Fibroblast of villous mesenchyme (primary cell): Measurements from ENCODE around the gene SOX6. TPM values are rescaled to one million over a fixed set of nuclear protein-coding genes. Genes with fewer than 3 reads are reported as not detected.

Experiments used
- DNase-seq: peaks from one replicate; pipeline ENCODE4 v3.0.0-alpha.2; 2010; ENCODE audit warnings: low read depth
- H3K4me3 ChIP-seq: 2 replicates; pipeline ENCODE4 v1.5.1; 2011; ENCODE audit warnings: low read depth, mild to moderate bottlenecking, low read length
- total RNA-seq: library from RNA; depleted of rRNA; stranded (reverse); fragments of >200 nt; gene quantifications from 2 replicates; pipeline ENCODE4 v1.2.3, GENCODE V29; 2012
- TF ChIP-seq, protein P1 (sequence below): IDR thresholded peaks from 2 replicates; pipeline ENCODE4 v1.5.1; 2012; ENCODE audit warnings: low read depth, mild to moderate bottlenecking, low read length; ENCODE audit not compliant: insufficient read depth

Gene SOX6
- total RNA-seq, 1 donor, result 22.0 TPM

DNA sequence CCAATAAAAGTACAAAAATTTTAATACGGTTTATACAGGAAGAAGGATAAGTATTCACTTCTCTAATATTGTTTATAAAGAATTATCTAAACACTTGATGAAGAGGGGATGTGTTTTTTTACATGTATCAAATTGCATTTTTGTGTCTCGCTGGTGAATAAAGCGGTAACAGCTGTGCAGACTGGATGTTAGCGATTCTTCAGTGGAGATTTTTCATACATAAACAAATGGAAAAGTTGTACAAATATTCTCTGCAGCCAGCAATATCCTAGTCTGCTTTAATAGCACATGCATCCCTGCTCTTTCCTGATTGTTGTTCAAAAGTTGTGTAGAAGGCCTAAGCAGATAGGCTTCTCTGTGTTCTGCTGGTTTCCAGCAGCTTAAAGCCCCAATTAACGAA lies 369.3 kb downstream of the SOX6 start:
- H3K4me3 ChIP-seq, result no peak overlapping the region
- DNase-seq, result no peak
- TF ChIP-seq, protein P1, sequence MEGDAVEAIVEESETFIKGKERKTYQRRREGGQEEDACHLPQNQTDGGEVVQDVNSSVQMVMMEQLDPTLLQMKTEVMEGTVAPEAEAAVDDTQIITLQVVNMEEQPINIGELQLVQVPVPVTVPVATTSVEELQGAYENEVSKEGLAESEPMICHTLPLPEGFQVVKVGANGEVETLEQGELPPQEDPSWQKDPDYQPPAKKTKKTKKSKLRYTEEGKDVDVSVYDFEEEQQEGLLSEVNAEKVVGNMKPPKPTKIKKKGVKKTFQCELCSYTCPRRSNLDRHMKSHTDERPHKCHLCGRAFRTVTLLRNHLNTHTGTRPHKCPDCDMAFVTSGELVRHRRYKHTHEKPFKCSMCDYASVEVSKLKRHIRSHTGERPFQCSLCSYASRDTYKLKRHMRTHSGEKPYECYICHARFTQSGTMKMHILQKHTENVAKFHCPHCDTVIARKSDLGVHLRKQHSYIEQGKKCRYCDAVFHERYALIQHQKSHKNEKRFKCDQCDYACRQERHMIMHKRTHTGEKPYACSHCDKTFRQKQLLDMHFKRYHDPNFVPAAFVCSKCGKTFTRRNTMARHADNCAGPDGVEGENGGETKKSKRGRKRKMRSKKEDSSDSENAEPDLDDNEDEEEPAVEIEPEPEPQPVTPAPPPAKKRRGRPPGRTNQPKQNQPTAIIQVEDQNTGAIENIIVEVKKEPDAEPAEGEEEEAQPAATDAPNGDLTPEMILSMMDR, result no peak

DNA sequence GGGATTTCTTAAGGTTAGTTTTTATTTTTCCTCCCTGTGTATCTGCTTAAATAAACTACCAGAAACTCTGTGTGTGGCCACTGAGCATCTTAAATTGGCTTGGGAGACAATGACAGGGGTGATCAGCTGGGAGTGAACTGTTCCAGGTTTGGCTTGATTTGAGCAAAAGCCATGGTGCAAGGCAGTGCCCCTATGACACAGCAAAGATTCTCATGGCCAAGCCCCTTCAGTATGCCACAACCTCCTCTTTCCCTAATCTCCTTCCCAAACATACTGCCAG lies 370.5 kb downstream of the SOX6 start:
- TF ChIP-seq, protein P1, result no peak
- no peak for DNase-seq
- H3K4me3 ChIP-seq, result no peak overlapping the region

DNA sequence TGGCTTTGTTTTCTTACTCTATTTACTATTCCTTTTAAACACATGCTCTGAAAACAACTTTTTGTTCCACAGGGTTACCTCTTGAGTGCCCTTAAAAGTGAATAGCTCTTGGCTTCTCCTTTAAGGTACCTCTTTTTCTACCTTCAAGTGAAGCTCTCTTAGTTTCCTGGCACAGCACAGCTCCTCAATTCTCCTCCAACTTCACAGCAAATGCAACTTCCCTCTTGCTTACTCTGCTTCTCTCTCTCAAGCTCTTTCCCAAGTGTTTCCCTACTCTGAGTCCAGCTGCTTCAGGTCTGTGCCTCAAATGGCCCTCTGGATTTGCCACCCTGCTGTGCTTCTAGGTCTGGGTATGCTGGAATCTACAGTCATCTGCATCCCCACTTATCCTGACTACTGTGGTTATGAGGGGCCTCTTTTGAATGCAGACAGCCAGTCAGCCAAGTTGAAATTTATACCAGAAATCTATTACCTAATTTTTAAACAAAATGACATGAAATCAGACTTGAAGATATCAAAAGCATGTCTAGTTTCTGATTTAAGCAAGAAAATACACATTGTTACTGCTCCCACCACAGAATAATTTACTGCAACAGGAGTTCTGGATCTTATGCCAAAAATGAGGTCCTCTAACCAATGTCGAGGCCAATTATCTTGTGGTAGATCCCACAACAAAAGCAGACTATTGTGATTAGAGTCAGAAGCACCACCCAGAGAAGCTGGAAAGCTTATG lies 371.1 kb downstream of the SOX6 start:
- TF ChIP-seq, protein P1, result no peak
- no peak for DNase-seq
- no peak overlapping the region for H3K4me3 ChIP-seq

DNA sequence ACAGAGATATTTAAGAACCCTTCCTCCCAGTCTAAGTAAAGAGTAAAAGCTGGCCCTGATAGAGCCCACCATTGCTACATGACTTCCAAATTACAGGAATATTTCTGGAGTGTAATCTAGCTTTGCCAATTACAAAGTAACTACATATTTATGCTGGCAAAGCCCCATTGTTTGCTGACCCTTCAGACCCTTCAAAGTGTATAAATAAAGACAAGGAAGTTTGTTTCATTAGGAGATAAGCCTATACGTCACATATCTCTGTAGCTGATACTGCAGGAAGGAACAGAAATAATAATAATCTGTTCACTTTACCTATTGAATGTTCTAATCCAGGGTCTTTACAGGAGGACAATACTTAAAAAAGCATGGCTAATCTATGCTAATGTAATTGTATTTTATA lies 375.1 kb downstream of the SOX6 start:
- no peak for DNase-seq

DNA sequence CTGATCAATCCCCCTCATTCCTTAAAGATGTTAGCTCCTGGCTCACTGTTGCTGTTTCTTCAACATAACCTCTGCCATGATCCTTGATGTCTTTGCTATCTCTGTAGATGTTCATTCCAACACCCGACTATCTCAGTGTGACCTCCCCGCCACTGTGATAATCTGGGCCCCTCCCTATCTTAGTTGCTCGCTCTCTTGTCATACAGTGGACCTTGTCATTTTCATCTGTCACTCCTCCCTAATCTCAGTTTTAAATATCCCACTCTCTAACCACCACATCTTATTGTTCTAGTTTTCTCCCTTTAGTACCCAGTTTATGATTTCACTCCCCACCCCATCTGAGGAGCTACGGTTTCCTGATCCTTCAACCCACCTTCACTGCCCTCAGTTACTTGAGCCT lies 379.2 kb downstream of the SOX6 start:
- TF ChIP-seq, protein P1, result no peak
- no peak for DNase-seq
- H3K4me3 ChIP-seq, result no peak overlapping the region

More for the DNA sequence above, 375.1 kb downstream of the SOX6 start:
- H3K4me3 ChIP-seq, result no peak overlapping the region
- TF ChIP-seq, protein P1, result no peak

DNA sequence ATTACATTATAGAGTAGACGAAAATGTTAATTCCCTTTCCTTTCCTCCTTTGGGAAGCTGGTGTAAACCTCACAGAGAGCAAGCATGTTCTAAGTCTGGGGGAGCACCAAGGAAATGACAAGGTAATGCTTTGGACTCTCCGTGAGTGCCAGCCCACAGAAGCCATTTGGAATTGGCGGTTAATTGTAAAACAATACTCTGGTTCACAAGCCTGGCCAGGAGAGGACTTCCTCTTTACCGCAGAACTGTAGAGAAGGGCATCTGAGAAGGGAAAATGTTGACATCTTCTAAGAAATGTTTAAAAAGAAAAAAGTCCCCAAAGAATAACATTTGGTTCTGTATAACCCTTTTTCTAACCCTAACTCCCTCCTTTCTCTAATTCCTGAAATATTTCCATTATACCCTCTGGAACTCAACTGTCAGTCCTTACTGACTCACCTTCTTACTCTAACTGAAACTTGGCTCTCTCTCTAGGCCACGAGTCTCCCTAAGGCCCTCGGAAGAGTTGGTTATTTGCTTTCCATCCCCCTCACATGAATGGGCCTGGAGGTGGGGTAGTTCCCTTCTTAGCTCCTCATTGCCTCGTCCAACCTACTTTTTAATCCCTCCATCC lies 379.8 kb downstream of the SOX6 start:
- TF ChIP-seq, protein P1, result no peak
- DNase-seq, result no peak
- no peak overlapping the region for H3K4me3 ChIP-seq

DNA sequence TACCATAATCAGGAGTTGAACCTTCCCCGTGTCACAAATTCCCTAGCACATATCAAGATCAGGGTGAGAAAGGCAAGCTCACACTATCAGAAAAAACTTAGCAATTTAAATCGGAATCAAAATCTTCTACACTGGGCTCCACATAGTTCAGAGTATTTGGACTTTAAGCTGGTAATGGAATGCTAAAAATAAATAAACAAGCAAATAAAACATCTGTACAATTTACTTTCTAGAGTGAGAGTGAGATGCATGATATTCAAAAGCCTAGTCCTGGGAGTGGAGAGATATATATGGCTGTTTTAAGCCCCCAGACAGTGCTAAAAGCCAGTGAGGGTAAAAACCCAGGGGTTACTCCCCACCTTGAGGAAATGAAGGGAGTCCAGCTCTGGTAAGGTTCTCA lies 380.6 kb downstream of the SOX6 start:
- DNase-seq, result no peak
- TF ChIP-seq, protein P1, result no peak
- H3K4me3 ChIP-seq, result no peak overlapping the region
